K562 (cell line): ENCODE measurements around the gene FSTL4. TPM values are rescaled to one million over a fixed set of nuclear protein-coding genes. Genes with fewer than 3 reads are reported as not detected.

Experiments
- ATAC-seq: fragments of 200-7000 bp; cut with Tn5 transposase; 3 replicates; pipeline ENCODE4 v1.9.1; 2020; ENCODE audit warnings: moderate library complexity
- BruUV-seq: library from RNA; stranded (reverse); fragments of 400-500 nt; replicated peaks from 2 replicates; lab custom pipeline; 2021; lab: Mats Ljungman, UMichigan
- CTCF ChIA-PET: fragments of 300-600 bp; formaldehyde crosslinking; extraction: SDS; loops from one replicate; lab custom pipeline; 2021; ENCODE audit warnings: low intra/inter-chr PET ratio; lab: Yijun Ruan, JAX
- POLR2A ChIA-PET: fragments of 300-600, 350-650 bp; sonication (Branson Sonifier 250); formaldehyde crosslinking; extraction: SDS; loops from one replicate; lab custom pipeline; 2021; ENCODE audit warnings: antibody characterized with exemption, inconsistent platforms; lab: Yijun Ruan, JAX
- DNase-seq, 4 experiments: peaks; one replicate each; pipeline versions ENCODE4 v3.0.0 to v3.0.0-alpha.2; 2011 to 2018; ENCODE audit warnings: low spot score in 3 of 4, mixed read lengths in 3 of 4; ENCODE audit errors: extremely low read depth in 1 of 4
- FAIRE-seq: peaks from 2 replicates; lab custom pipeline; 2011; peaks lifted over from hg19 to GRCh38; lab: Jason Lieb, UNC
- H2AFZ ChIP-seq: 2 replicates; pipeline ENCODE4 v1.6.0; 2011; ENCODE audit warnings: low read depth, low read length, control low read depth, inconsistent platforms
- H3K27ac ChIP-seq: fragments of 200-600 bp; 3 replicates; pipeline ENCODE4 v1.8.0; 2011; ENCODE audit warnings: low read depth, mild to moderate bottlenecking, control low read depth, inconsistent platforms, low read length, moderate library complexity, mixed read lengths; ENCODE audit errors: extremely low read depth
- H3K27me3 ChIP-seq, 2 experiments: fragments of 300-600 bp in 1 of 2; 2 replicates in 1 of 2; 3 replicates in 1 of 2; pipeline versions ENCODE4 v1.6.0 to v1.8.0; 2011; ENCODE audit warnings: inconsistent platforms in 2 of 2, low read length in 2 of 2, mild to moderate bottlenecking in 1 of 2, mixed read lengths in 1 of 2, moderate library complexity in 1 of 2; ENCODE audit not compliant: control insufficient read depth in 2 of 2, insufficient read depth in 2 of 2
- H3K36me3 ChIP-seq: fragments of 300-600 bp; 3 replicates; pipeline ENCODE4 v1.8.0; 2011; ENCODE audit warnings: mild to moderate bottlenecking, low read length, inconsistent platforms; ENCODE audit not compliant: control insufficient read depth, insufficient read depth
- H3K4me1 ChIP-seq, 2 experiments: fragments of 200-600 bp in 1 of 2; replicated peaks in 1 of 2; 2 replicates in 1 of 2; 3 replicates in 1 of 2; pipeline versions ENCODE4 v1.5.1 to v1.8.0; 2011; ENCODE audit warnings: inconsistent platforms in 2 of 2, low read length in 2 of 2, mild to moderate bottlenecking in 1 of 2, mixed read lengths in 1 of 2, moderate library complexity in 1 of 2; ENCODE audit not compliant: control insufficient read depth in 2 of 2, insufficient read depth in 2 of 2
- H3K4me2 ChIP-seq: 2 replicates; pipeline ENCODE4 v1.6.1; 2011; ENCODE audit warnings: low read length, control low read depth, inconsistent platforms, mixed read lengths; ENCODE audit not compliant: insufficient read depth
- H3K4me3 ChIP-seq: fragments of 200-600 bp; sonication (generic), shearing (Covaris generic); 2 replicates; pipeline ENCODE4 v1.5.1; 2016; ENCODE audit warnings: control low read depth, inconsistent platforms
- H3K79me2 ChIP-seq: fragments of 200-600 bp; 3 replicates; pipeline ENCODE4 v1.8.0; 2011; ENCODE audit warnings: low read length, inconsistent platforms; ENCODE audit not compliant: control insufficient read depth, insufficient read depth
- H3K9ac ChIP-seq, 2 experiments: 2 replicates each; pipeline versions ENCODE4 v1.6.0 to v1.6.1; 2011; ENCODE audit warnings: low read depth in 2 of 2, low read length in 2 of 2, control low read depth in 1 of 2, inconsistent platforms in 1 of 2, mild to moderate bottlenecking in 1 of 2, mixed read lengths in 1 of 2; ENCODE audit not compliant: insufficient read depth in 1 of 2
- H3K9me1 ChIP-seq: one replicate; pipeline ENCODE4 v1.6.0; 2011; ENCODE audit warnings: inconsistent platforms, mild to moderate bottlenecking, low read length, moderate library complexity; ENCODE audit not compliant: control insufficient read depth, insufficient read depth
- H3K9me3 ChIP-seq: replicated peaks from 2 replicates; pipeline ENCODE4 v1.5.1; 2011; ENCODE audit warnings: low read depth, low read length, inconsistent platforms; ENCODE audit not compliant: control insufficient read depth, insufficient read depth
- H4K20me1 ChIP-seq: replicated peaks from 2 replicates; pipeline ENCODE4 v1.6.1; 2011; ENCODE audit warnings: low read length, inconsistent platforms, mixed read lengths; ENCODE audit not compliant: control insufficient read depth, insufficient read depth
- C11orf30 ChIP-seq: fragments of 450-650 bp; IDR thresholded peaks from 2 replicates; pipeline ENCODE4 v1.6.1; 2016; ENCODE audit warnings: low read depth, mild to moderate bottlenecking
- COPS2 ChIP-seq: fragments of 450-650 bp; conservative IDR thresholded peaks from 2 replicates; pipeline ENCODE4 v1.6.1; 2016; ENCODE audit warnings: mild to moderate bottlenecking, moderate library complexity
- EHMT2 ChIP-seq: fragments of 450-650 bp; IDR thresholded peaks from 2 replicates; pipeline ENCODE4 v1.6.1; 2018; ENCODE audit warnings: antibody characterized with exemption
- HMG20B ChIP-seq: fragments of 250-450 bp; sonication (Bioruptor Pico); IDR thresholded peaks from 2 replicates; pipeline ENCODE4 v1.5.0; 2021; ENCODE audit warnings: mild to moderate bottlenecking
- MBD2 ChIP-seq: sonication (generic); IDR thresholded peaks from 2 replicates; pipeline ENCODE4 v1.6.1; 2016; ENCODE audit warnings: low read depth, borderline replicate concordance
- MXI1 ChIP-seq: IDR thresholded peaks from 2 replicates; pipeline ENCODE4 v1.6.1; 2011; ENCODE audit warnings: low read depth, mild to moderate bottlenecking, improper control_type of control experiment, low read length
- NRF1 ChIP-seq, 2 experiments: fragments of 450-650 bp; IDR thresholded peaks in 1 of 2; conservative IDR thresholded peaks in 1 of 2; 2 replicates each; pipeline ENCODE4 v1.6.1; 2014; ENCODE audit warnings: mild to moderate bottlenecking in 2 of 2
- POLR3G ChIP-seq: IDR thresholded peaks from 2 replicates; pipeline ENCODE4 v1.6.1; 2011; ENCODE audit not compliant: insufficient read length, insufficient replicate concordance; ENCODE audit errors: extremely low read depth
- RBM15 ChIP-seq: fragments of 200-400 bp; formaldehyde crosslinking; IDR thresholded peaks from 2 replicates; pipeline ENCODE4 v1.6.1; 2018; ENCODE audit warnings: mild to moderate bottlenecking, low read length, moderate library complexity; ENCODE audit not compliant: insufficient read depth
- RBM17 ChIP-seq: fragments of 200-400 bp; formaldehyde crosslinking; IDR thresholded peaks from 2 replicates; pipeline ENCODE4 v1.6.1; 2017; ENCODE audit warnings: low read depth, mild to moderate bottlenecking, low read length, borderline replicate concordance
- RFX1 ChIP-seq: fragments of 450-650 bp; IDR thresholded peaks from 2 replicates; pipeline ENCODE4 v1.6.1; 2016; ENCODE audit warnings: mild to moderate bottlenecking, moderate library complexity
- RHOXF2B ChIP-seq: fragments of 250-450 bp; sonication (Bioruptor Pico); conservative IDR thresholded peaks from 2 replicates; pipeline ENCODE4 v1.5.1; 2021
- TAF9B ChIP-seq: fragments of 450-650 bp; IDR thresholded peaks from 2 replicates; pipeline ENCODE4 v1.6.1; 2018; ENCODE audit warnings: mild to moderate bottlenecking; ENCODE audit not compliant: partially characterized antibody
- TOE1 ChIP-seq, 2 experiments: fragments of 450-650 bp in 1 of 2; sonication (generic) in 1 of 2; formaldehyde crosslinking in 1 of 2; IDR thresholded peaks; 2 replicates each; pipeline versions ENCODE4 v1.7.1 to v1.8.0; 2016 to 2022; ENCODE audit warnings: borderline replicate concordance in 2 of 2, mild to moderate bottlenecking in 2 of 2, antibody characterized with exemption in 1 of 2, inconsistent platforms in 1 of 2, low read depth in 1 of 2, missing genetic modification reagents in 1 of 2, moderate library complexity in 1 of 2
- U2AF2 ChIP-seq: fragments of 200-400 bp; formaldehyde crosslinking; optimal IDR thresholded peaks from 2 replicates; pipeline ENCODE3; 2017; ENCODE audit warnings: low read depth, mild to moderate bottlenecking, low read length
- ZFP36 ChIP-seq: fragments of 150-350 bp; IDR thresholded peaks from 2 replicates; pipeline ENCODE4 v1.6.1; 2018; ENCODE audit warnings: low read length, low read depth; ENCODE audit not compliant: partially characterized antibody
- ZNF696 ChIP-seq: fragments of 250-450 bp; sonication (Bioruptor Pico); conservative IDR thresholded peaks from 2 replicates; pipeline ENCODE4 v1.4.0; 2020; ENCODE audit warnings: mild to moderate bottlenecking, moderate library complexity
- WGBS: fragments of 100-300 bp; shearing (Covaris generic); methylation state at CpG from one replicate; pipeline ENCODE4 v1.1.6; 2016; ENCODE audit warnings: low coverage, mixed read lengths; ENCODE audit not compliant: insufficient coverage; ENCODE audit errors: missing lambda C conversion rate; 5-methylcytosine and 5-hydroxymethylcytosine counted together
- in situ Hi-C: fragments of 300-500 bp; cut with MboI; formaldehyde crosslinking; loops from 4 replicates; pipeline ENCODE4 v1.15.0; 2018; ENCODE audit warnings: inconsistent platforms, mixed read lengths
- intact Hi-C: fragments of 100-400 bp; cut with micrococcal nuclease; formaldehyde crosslinking; loops from 2 replicates; pipeline ENCODE4 v1.14.2; 2022
- polyA plus RNA-seq, 8 experiments: library from polyadenylated mRNA; depleted of rRNA in 4 of 8; stranded (reverse) in 5 of 8; unstranded in 3 of 8; fragments of >200 nt; fragmentation: Nextera tagmentation in 2 of 8; fragmentation: Illumina TruSeq in 1 of 8; extraction: Ambion mirVana in 2 of 8; extraction: Trizol in 1 of 8; gene quantifications; 2 replicates each; pipeline versions ENCODE4 v1.2.1 to v1.2.3, GENCODE V29; 2011 to 2014; ENCODE audit warnings: inconsistent platforms in 1 of 8, missing spikeins in 1 of 8
- total RNA-seq, 7 experiments: library from RNA; depleted of rRNA in 6 of 7; stranded (reverse); fragments of >200 nt in 6 of 7; fragmentation: Illumina TruSeq in 2 of 7; extraction: Trizol in 2 of 7; gene quantifications; 2 replicates each; pipeline versions ENCODE4 v1.2.1 to v1.2.3, GENCODE V29; 2011 to 2021; ENCODE audit warnings: low replicate concordance in 1 of 7
- TF ChIP-seq, protein P1 (sequence below): fragments of 250-450 bp; sonication (Bioruptor Pico); IDR thresholded peaks from 2 replicates; pipeline ENCODE4 v1.5.0; 2022; ENCODE audit warnings: mild to moderate bottlenecking
- TF ChIP-seq, protein P2 (sequence below): fragments of 450-650 bp; IDR thresholded peaks from 2 replicates; pipeline ENCODE4 v1.6.1; 2017; ENCODE audit warnings: mild to moderate bottlenecking, moderate library complexity

Gene FSTL4
- total and polyA plus RNA-seq, 9 of the 15 experiments (the other 6 are each of a cell fraction or from before 2014, with no cell fraction given) = 0.08 to 0.18 (median 0.10) TPM; not detected in 5

DNA sequence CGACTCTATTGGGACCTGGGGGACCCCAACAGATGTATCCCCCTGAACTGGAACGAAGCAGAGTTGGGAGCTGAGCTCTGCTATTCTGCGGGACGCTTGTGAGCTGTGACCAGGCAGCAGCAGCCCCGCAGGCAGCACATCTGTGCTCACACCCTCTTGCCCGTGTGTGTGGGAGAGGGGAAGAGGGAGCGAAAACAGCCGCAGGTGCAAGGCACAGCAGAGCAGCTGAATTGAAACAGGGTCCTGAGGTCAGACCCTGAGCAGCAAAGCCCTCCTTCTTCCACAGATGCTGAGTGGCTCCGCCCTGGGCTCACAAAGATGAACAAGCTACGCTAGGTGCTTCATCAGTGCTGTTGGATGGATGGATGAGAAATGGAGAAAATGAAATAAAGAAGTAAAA is 361.8 kb downstream of the FSTL4 start (continued):
- TF ChIP-seq U2AF2 (no peak), EHMT2 (no peak), RHOXF2B (CRISPR knock-in tag) (no peak)

DNA sequence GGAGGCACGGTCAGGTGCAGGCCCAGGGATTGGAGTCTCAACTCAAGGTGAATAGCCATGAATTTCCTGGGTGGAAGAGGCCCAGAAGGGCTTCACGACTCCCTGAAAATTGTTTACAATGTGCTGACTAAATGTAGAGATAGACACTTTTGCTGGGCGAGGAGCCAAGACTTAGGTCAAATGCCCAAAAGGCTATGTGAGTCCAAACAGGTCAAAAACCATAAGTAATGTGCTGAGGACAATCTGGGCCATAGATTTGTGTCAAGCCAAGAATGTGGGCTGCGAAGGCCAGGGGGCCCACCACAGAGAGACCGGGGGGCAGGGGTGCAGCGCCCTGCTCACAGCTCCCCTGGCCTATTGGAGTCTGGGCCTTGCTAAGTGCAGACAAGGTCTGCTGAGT is 362.7 kb downstream of the FSTL4 start:
- Histone ChIP-seq H3K4me3 (no peak overlapping the region), H3K4me1 (peaks cover 21 to 44% of the 10 kb centered on the region in 2 experiments), H3K79me2 (no peaks in the 10 kb centered on the region), H3K9ac (peak overlapping the region in 1 of 2 experiments; percentile 58; a peak in 1 of 4 replicates), H3K36me3 (no peaks in the 10 kb centered on the region), H4K20me1 (0 out of 2 replicates have a peak, but pooled peaks cover 14% of the 10 kb centered on the region), H3K27me3 (peaks cover 22 to 33% of the 10 kb centered on the region in 2 experiments; a peak in 4 of 5 replicates), H3K9me3 (no peaks in the 10 kb centered on the region), H2AFZ (peak overlapping the region; percentile 67; the same call in 1 of the 2 replicates), H3K9me1 (peaks cover 3% of the 10 kb centered on the region), H3K4me2 (peak overlapping the region; percentile 60), H3K27ac (no peak overlapping the region)
- DNase-seq = peak in 3 of 4 experiments; percentile 20 to 70 (median 35)
- ChIA-PET POLR2A (interaction anchor here (0.8 to 3.0 kb wide), 3 partner anchors 9 to 17 kb away, joined by 3 to 24 read pairs (median 3); no protein-coding TSS in a partner anchor), CTCF (interaction anchor here (4.0 kb wide), 1 partner anchor 137 kb away, joined by 69 read pairs; no protein-coding TSS in a partner anchor)
- ATAC-seq = peak; percentile 43
- intact Hi-C loops (no loop called here), in situ Hi-C loops (loop anchor here (5.0 kb wide), 1 partner anchor 127 kb away; no protein-coding TSS in a partner anchor)
- no TSS peak for BruUV-seq
- FAIRE-seq = peak; percentile 74
- WGBS = 3% methylated on average over 5 of the region's 6 CpGs
- TF ChIP-seq HMG20B = no peak
- no peak for TF ChIP-seq MBD2
- TF ChIP-seq, protein P1, sequence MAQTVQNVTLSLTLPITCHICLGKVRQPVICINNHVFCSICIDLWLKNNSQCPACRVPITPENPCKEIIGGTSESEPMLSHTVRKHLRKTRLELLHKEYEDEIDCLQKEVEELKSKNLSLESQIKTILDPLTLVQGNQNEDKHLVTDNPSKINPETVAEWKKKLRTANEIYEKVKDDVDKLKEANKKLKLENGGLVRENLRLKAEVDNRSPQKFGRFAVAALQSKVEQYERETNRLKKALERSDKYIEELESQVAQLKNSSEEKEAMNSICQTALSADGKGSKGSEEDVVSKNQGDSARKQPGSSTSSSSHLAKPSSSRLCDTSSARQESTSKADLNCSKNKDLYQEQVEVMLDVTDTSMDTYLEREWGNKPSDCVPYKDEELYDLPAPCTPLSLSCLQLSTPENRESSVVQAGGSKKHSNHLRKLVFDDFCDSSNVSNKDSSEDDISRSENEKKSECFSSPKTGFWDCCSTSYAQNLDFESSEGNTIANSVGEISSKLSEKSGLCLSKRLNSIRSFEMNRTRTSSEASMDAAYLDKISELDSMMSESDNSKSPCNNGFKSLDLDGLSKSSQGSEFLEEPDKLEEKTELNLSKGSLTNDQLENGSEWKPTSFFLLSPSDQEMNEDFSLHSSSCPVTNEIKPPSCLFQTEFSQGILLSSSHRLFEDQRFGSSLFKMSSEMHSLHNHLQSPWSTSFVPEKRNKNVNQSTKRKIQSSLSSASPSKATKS (CRISPR knock-in tag) = no peak
- TF ChIP-seq TAF9B = no peak
- no peak for TF ChIP-seq COPS2
- TF ChIP-seq, protein P2, sequence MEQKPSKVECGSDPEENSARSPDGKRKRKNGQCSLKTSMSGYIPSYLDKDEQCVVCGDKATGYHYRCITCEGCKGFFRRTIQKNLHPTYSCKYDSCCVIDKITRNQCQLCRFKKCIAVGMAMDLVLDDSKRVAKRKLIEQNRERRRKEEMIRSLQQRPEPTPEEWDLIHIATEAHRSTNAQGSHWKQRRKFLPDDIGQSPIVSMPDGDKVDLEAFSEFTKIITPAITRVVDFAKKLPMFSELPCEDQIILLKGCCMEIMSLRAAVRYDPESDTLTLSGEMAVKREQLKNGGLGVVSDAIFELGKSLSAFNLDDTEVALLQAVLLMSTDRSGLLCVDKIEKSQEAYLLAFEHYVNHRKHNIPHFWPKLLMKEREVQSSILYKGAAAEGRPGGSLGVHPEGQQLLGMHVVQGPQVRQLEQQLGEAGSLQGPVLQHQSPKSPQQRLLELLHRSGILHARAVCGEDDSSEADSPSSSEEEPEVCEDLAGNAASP = no peak
- no peak for TF ChIP-seq ZFP36
- no peak for TF ChIP-seq RBM15
- TF ChIP-seq C11orf30 = peak; percentile 18; the same call in 1 of the 2 replicates
- TF ChIP-seq TOE1 (IDR thresholded peaks at IDR 0.05; ENCODE audit: borderline replicate concordance) = no peak
- no peak for TF ChIP-seq TOE1 (CRISPR knock-in tag; IDR thresholded peaks at IDR 0.05; ENCODE audit: borderline replicate concordance, low read depth)
- no peak for TF ChIP-seq RBM17
- no peak for TF ChIP-seq RFX1
- no peak for TF ChIP-seq MXI1
- no peak for TF ChIP-seq POLR3G
- TF ChIP-seq ZNF696 = no peak
- peak in 1 of 2 experiments; percentile 30; a peak in 1 of 4 replicates for TF ChIP-seq NRF1 (conservative IDR thresholded peaks at IDR 0.05 in 1 of 2, IDR thresholded peaks at IDR 0.05 in 1 of 2)
